HepG2 (cell line): ENCODE measurements around the gene SFXN5. TPM values are rescaled to one million over a fixed set of nuclear protein-coding genes. Genes with fewer than 3 reads are reported as not detected.

Experiments
- CBX5 ChIP-seq: sonication (generic); formaldehyde crosslinking; IDR thresholded peaks from 2 replicates; pipeline ENCODE4 v1.4.0; 2020; ENCODE audit warnings: missing genetic modification reagents, borderline replicate concordance
- CTCF ChIP-seq: sonication (generic); formaldehyde crosslinking; IDR thresholded peaks from 2 replicates; pipeline ENCODE4 v1.5.0; 2020; ENCODE audit warnings: mild to moderate bottlenecking, missing genetic modification reagents, moderate library complexity
- DMAP1 ChIP-seq: IDR thresholded peaks from 2 replicates; pipeline ENCODE4 v1.6.1; 2016
- ZBTB10 ChIP-seq: sonication (generic); formaldehyde crosslinking; IDR thresholded peaks from 2 replicates; pipeline ENCODE4 v1.4.0; 2020; ENCODE audit warnings: missing genetic modification reagents, borderline replicate concordance
- ZNF3 ChIP-seq: IDR thresholded peaks from 2 replicates; pipeline ENCODE4 v1.7.0; 2017; ENCODE audit warnings: inconsistent platforms
- polyA plus RNA-seq, 8 experiments: library from polyadenylated mRNA; depleted of rRNA in 3 of 8; stranded (reverse) in 7 of 8; unstranded in 1 of 8; fragments of >200 nt; fragmentation: Illumina TruSeq in 4 of 8; extraction: Trizol in 4 of 8; gene quantifications; 2 replicates each; pipeline versions ENCODE4 v1.2.1 to v1.2.3, GENCODE V29; 2011 to 2016; ENCODE audit warnings: low read depth in 4 of 8, missing spikeins in 1 of 8, mixed read lengths in 1 of 8; ENCODE audit not compliant: insufficient read depth in 1 of 8
- total RNA-seq, 5 experiments: library from RNA; depleted of rRNA; stranded (reverse); fragments of >200 nt; fragmentation: Illumina TruSeq; extraction: Trizol; gene quantifications; 2 replicates each; pipeline ENCODE4 v1.2.3, GENCODE V29; 2016; ENCODE audit warnings: low read depth in 1 of 5

The SFXN5 gene
- total and polyA plus RNA-seq, 2 of the 13 experiments (the other 11 are each of a cell fraction or from before 2014, with no cell fraction given), result 34.9 to 37.4 TPM

GRCh38 chr2:73031725-73032701, 39.5 kb downstream of the SFXN5 start (continued):
- TF ChIP-seq DMAP1 (CRISPR knock-in tag) (peak; percentile 82), CTCF (CRISPR knock-in tag) (peak; percentile 14; the same call in 1 of the 2 replicates), CBX5 (CRISPR knock-in tag) (peak; percentile 55; the same call in 1 of the 2 replicates), ZBTB10 (CRISPR knock-in tag) (0 out of 2 replicates have a peak, but pooled peaks have one; percentile 40), ZNF3 (CRISPR knock-in tag) (no peak)
